OCI-LY7 (cell line): ENCODE results near the gene PPFIA3. TPM values are rescaled to one million over a fixed set of nuclear protein-coding genes. Genes with fewer than 3 reads are reported as not detected.

Experiments
- BruUV-seq: library from RNA; stranded (reverse); fragments of 400-500 nt; replicated peaks from 2 replicates; lab custom pipeline; 2021; lab: Mats Ljungman, UMichigan
- CTCF ChIA-PET: fragments of 300-600 bp; sonication (Branson Sonifier 250); formaldehyde crosslinking; loops from one replicate; lab custom pipeline; 2022; ENCODE audit warnings: antibody characterized with exemption; ENCODE audit not compliant: unreplicated experiment; lab: Charles Lee
- POLR2A ChIA-PET: fragments of 300-600 bp; sonication (Branson Sonifier 250); formaldehyde crosslinking; loops from one replicate; lab custom pipeline; 2022; ENCODE audit warnings: antibody characterized with exemption; lab: Charles Lee
- DNase-seq: peaks from one replicate; pipeline ENCODE4 v3.0.0-alpha.2; 2015; ENCODE audit warnings: low spot score
- H2AFZ ChIP-seq: fragments of 200-600 bp; sonication (generic), shearing (Covaris generic); 2 replicates; pipeline ENCODE4 v1.6.1; 2014; ENCODE audit warnings: mild to moderate bottlenecking, antibody characterized with exemption, low read length, moderate library complexity
- H3K27ac ChIP-seq: fragments of 200-600 bp; sonication (generic); 2 replicates; pipeline ENCODE4 v1.5.1; 2014; ENCODE audit warnings: mixed run types, low read depth, mild to moderate bottlenecking, moderate library complexity, low read length, inconsistent platforms; ENCODE audit not compliant: poor library complexity, severe bottlenecking
- H3K36me3 ChIP-seq: fragments of 200-600 bp; sonication (generic); 2 replicates; pipeline ENCODE4 v1.6.1; 2014; ENCODE audit warnings: mild to moderate bottlenecking, antibody characterized with exemption, low read length, moderate library complexity, mixed read lengths; ENCODE audit not compliant: insufficient read depth
- H3K4me1 ChIP-seq: fragments of 200-600 bp; sonication (generic); 2 replicates; pipeline ENCODE4 v1.5.1; 2014; ENCODE audit warnings: mild to moderate bottlenecking, low read length; ENCODE audit not compliant: insufficient read depth, poor library complexity, severe bottlenecking
- H3K4me2 ChIP-seq: fragments of 200-600 bp; sonication (generic); 2 replicates; pipeline ENCODE4 v1.6.1; 2014; ENCODE audit warnings: mild to moderate bottlenecking, low read length
- H3K4me3 ChIP-seq: fragments of 200-600 bp; sonication (generic); 2 replicates; pipeline ENCODE4 v1.5.1; 2014; ENCODE audit warnings: mild to moderate bottlenecking, low read depth, low read length; ENCODE audit not compliant: poor library complexity, severe bottlenecking
- H3K79me2 ChIP-seq: fragments of 200-600 bp; sonication (generic); 2 replicates; pipeline ENCODE4 v1.6.1; 2016; ENCODE audit warnings: low read depth, mild to moderate bottlenecking, low read length, moderate library complexity, mixed read lengths; ENCODE audit not compliant: insufficient read depth
- H3K9me2 ChIP-seq: fragments of 200-600 bp; sonication (generic); 2 replicates; pipeline ENCODE4 v1.6.1; 2016; ENCODE audit warnings: mild to moderate bottlenecking, low read length, mixed read lengths; ENCODE audit not compliant: insufficient read depth
- H3K9me3 ChIP-seq: fragments of 200-600 bp; sonication (generic); 2 replicates; pipeline ENCODE4 v1.6.1; 2014; ENCODE audit warnings: mild to moderate bottlenecking, mixed run types, low read length, mixed read lengths
- H4K20me1 ChIP-seq: fragments of 200-600 bp; sonication (generic); 2 replicates; pipeline ENCODE4 v1.6.1; 2014; ENCODE audit warnings: mild to moderate bottlenecking, antibody characterized with exemption, low read length, moderate library complexity, mixed read lengths; ENCODE audit not compliant: insufficient read depth
- EZH2phosphoT487 ChIP-seq: fragments of 200-600 bp; sonication (generic); IDR thresholded peaks from 2 replicates; pipeline ENCODE4 v1.6.1; 2018; ENCODE audit warnings: low read depth, borderline replicate concordance, mild to moderate bottlenecking, mixed run types, antibody characterized with exemption, low read length, moderate library complexity, mixed read lengths
- intact Hi-C: fragments of 100-400 bp; cut with micrococcal nuclease; formaldehyde crosslinking; loops from one replicate; pipeline ENCODE4 v1.10.0; 2022; ENCODE audit not compliant: unreplicated experiment
- total RNA-seq, 2 experiments: library from RNA; depleted of rRNA in 1 of 2; stranded (reverse); fragments of >200 nt in 1 of 2; shearing (Covaris generic) in 1 of 2; gene quantifications; 2 replicates each; pipeline ENCODE4 v1.2.3, GENCODE V29; 2014 to 2022
- TF ChIP-seq, protein P1 (sequence below): fragments of 200-600 bp; sonication (generic); conservative IDR thresholded peaks from 2 replicates; pipeline ENCODE4 v1.5.1; 2014; ENCODE audit warnings: mild to moderate bottlenecking, antibody characterized with exemption, low read length, moderate library complexity, mixed read lengths

Gene PPFIA3
- total RNA-seq, 2 experiments from 2014 or later, result 17.8 to 21.2 TPM

DNA sequence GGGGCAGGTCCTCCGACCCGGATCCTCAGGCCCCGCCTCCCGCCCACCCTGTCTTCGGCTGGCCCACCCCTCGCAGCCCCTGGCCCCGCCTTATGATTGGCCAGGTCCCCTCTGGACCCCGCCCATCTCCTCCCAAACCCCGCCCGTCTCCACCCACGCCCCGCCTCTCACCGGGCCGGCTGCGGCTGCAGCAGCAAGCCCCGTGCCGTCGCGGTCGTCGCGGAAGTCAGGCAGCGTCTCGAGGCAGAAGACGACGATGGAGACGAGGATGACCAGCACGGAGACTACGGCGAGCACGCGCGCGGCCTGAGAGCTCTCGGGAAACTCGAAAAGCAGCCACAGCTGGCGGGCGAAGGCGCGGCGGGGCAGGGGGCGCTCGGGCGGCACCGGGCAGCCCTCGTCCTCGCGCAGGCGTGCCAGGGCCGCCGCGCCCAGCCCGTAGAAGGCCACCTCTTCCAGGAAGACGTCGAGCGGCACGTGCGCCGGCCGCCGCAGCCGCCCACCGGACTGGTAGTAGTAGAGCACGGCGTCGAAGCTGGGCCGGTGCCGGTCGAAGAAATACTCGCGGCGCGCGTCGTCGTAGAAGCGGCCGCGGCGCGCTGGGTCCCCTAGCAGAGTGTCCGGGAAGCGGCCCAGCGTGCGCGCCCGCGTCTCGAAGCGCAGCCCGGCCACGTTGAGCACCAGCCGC, 47.3 kb upstream of the PPFIA3 start:
- BruUV-seq, result no TSS peak
- POLR2A ChIA-PET, result no interaction called here

DNA sequence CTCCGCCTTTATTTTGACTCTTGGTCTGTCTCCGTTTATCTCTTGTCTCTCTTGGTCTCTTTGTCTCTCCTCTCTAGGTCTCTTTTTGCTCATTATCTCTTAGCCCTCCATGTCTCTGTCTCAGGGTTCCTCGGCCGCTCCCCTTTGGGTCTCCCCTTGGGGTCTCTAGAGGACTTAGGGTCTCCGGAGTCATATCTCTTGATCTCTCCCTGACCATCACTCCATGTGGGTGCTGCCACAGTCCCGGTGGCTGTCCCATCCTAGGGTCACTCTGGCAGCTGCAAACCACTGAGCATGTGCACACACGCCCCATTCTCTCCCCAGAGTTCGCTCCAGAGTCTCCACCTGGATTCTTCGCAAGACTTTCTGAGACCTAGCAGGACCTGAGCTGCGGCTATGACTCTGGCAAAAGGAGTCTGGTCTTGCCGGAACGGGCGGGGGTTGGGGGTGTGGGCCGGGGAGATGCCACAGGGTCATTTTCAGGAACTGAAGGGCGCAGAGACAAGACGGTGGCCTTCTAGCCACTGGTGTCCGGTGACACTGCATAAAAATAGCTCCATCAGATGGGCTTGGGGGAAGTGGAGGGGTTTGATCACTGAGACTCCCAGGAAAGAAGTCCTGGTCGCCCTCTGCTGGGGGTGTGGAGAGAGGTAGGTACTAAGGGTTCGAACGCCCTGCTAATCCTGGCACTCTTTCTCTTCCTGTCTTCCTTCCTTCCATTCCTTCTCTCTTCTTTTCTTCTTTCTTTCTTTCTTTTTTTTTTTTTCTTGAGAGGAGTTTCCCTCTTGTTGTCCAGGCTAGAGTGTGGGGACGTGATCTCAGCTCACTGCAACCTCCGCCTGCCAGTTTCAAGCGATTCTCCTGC, 45.6 kb upstream of the PPFIA3 start:
- H3K4me2 ChIP-seq, result no peak overlapping the region
- BruUV-seq, result no TSS peak
- H2AFZ ChIP-seq, result no peak overlapping the region
- no peak overlapping the region for H3K27ac ChIP-seq
- H3K4me1 ChIP-seq, result no peaks in the 10 kb centered on the region
- intact Hi-C loops, result no loop called here
- ChIA-PET POLR2A (interaction anchor here (0.7 kb wide), 1 partner anchor 24 kb away, joined by 4 read pairs; no protein-coding TSS in a partner anchor), CTCF (no interaction called here)
- DNase-seq, result peak; percentile 19
- H3K36me3 ChIP-seq, result no peaks in the 10 kb centered on the region
- H3K9me3 ChIP-seq, result no peaks in the 10 kb centered on the region
- H4K20me1 ChIP-seq, result no peaks in the 10 kb centered on the region
- TF ChIP-seq EZH2phosphoT487, result no peak
- TF ChIP-seq, protein P1, sequence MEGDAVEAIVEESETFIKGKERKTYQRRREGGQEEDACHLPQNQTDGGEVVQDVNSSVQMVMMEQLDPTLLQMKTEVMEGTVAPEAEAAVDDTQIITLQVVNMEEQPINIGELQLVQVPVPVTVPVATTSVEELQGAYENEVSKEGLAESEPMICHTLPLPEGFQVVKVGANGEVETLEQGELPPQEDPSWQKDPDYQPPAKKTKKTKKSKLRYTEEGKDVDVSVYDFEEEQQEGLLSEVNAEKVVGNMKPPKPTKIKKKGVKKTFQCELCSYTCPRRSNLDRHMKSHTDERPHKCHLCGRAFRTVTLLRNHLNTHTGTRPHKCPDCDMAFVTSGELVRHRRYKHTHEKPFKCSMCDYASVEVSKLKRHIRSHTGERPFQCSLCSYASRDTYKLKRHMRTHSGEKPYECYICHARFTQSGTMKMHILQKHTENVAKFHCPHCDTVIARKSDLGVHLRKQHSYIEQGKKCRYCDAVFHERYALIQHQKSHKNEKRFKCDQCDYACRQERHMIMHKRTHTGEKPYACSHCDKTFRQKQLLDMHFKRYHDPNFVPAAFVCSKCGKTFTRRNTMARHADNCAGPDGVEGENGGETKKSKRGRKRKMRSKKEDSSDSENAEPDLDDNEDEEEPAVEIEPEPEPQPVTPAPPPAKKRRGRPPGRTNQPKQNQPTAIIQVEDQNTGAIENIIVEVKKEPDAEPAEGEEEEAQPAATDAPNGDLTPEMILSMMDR, result peak; percentile 52
- H3K9me2 ChIP-seq, result no peaks in the 10 kb centered on the region
- H3K79me2 ChIP-seq, result no peaks in the 10 kb centered on the region
- no peak overlapping the region for H3K4me3 ChIP-seq

More for the DNA sequence above, 47.3 kb upstream of the PPFIA3 start:
- no peak for TF ChIP-seq EZH2phosphoT487
- TF ChIP-seq, protein P1, result no peak
- Histone ChIP-seq H3K27ac (no peak overlapping the region), H4K20me1 (no peaks in the 10 kb centered on the region; the same call in 1 of the 2 replicates), H3K4me2 (no peak overlapping the region), H3K4me1 (no peaks in the 10 kb centered on the region), H3K9me2 (no peaks in the 10 kb centered on the region), H3K9me3 (no peaks in the 10 kb centered on the region), H3K79me2 (no peaks in the 10 kb centered on the region), H3K4me3 (no peak overlapping the region), H2AFZ (no peak overlapping the region), H3K36me3 (no peaks in the 10 kb centered on the region)
- CTCF ChIA-PET, result no interaction called here
- DNase-seq, result no peak
- intact Hi-C loops, result no loop called here
